SK-N-SH (cell line): Measurements from ENCODE around the gene RHBDD3. TPM values are rescaled to one million over a fixed set of nuclear protein-coding genes. Genes with fewer than 3 reads are reported as not detected.

Experiments used
- CTCF ChIA-PET: fragments of 300-600, 350-600 bp; formaldehyde crosslinking; extraction: SDS; loops from one replicate; lab custom pipeline; 2021; lab: Yijun Ruan, JAX
- POLR2A ChIA-PET: fragments of 350-600 bp; sonication (Branson Sonifier 250); formaldehyde crosslinking; extraction: SDS; loops from one replicate; lab custom pipeline; 2020; ENCODE audit warnings: antibody characterized with exemption, inconsistent platforms; lab: Yijun Ruan, JAX
- DNase-seq: peaks from one replicate; pipeline ENCODE4 v3.0.0; 2012
- H2AFZ ChIP-seq: fragments of 200-600 bp; sonication (generic); 2 replicates; pipeline ENCODE4 v1.8.1; 2016; ENCODE audit warnings: antibody characterized with exemption, mild to moderate bottlenecking, low read depth
- H3F3A ChIP-seq: fragments of 200-600 bp; sonication (generic); replicated peaks from 2 replicates; pipeline ENCODE3; 2016; ENCODE audit warnings: antibody characterized with exemption, mild to moderate bottlenecking; ENCODE audit not compliant: insufficient read depth
- H3K27ac ChIP-seq, 2 experiments: fragments of 200-500 bp in 1 of 2; fragments of 200-600 bp in 1 of 2; sonication (Bioruptor generic) in 1 of 2; sonication (generic), shearing (Covaris generic) in 1 of 2; 2 replicates each; pipeline versions ENCODE4 v1.5.1 to v1.6.1; 2014 to 2016; ENCODE audit warnings: low read depth in 2 of 2, inconsistent platforms in 1 of 2, low read length in 1 of 2, mild to moderate bottlenecking in 1 of 2, mixed read lengths in 1 of 2
- H3K27me3 ChIP-seq: fragments of 200-600 bp; sonication (generic), shearing (Covaris generic); 2 replicates; pipeline ENCODE4 v1.6.1; 2016; ENCODE audit warnings: mixed run types; ENCODE audit not compliant: insufficient read depth
- H3K36me3 ChIP-seq, 2 experiments: fragments of 200-500 bp in 1 of 2; fragments of 200-600 bp in 1 of 2; sonication (Bioruptor generic) in 1 of 2; sonication (generic) in 1 of 2; replicated peaks in 1 of 2; 2 replicates each; pipeline versions ENCODE3 to v1.5.1; 2014 to 2016; ENCODE audit warnings: low read length in 1 of 2, mild to moderate bottlenecking in 1 of 2; ENCODE audit not compliant: insufficient read depth in 2 of 2, control insufficient read depth in 1 of 2
- H3K4me1 ChIP-seq, 2 experiments: fragments of 200-500 bp in 1 of 2; fragments of 200-600 bp in 1 of 2; sonication (Bioruptor generic) in 1 of 2; sonication (generic), shearing (Covaris generic) in 1 of 2; 2 replicates each; pipeline versions ENCODE4 v1.5.1 to v1.6.1; 2014 to 2016; ENCODE audit warnings: low read depth in 1 of 2, low read length in 1 of 2, mixed run types in 1 of 2; ENCODE audit not compliant: insufficient read depth in 2 of 2, control insufficient read depth in 1 of 2
- H3K4me2 ChIP-seq: fragments of 200-600 bp; sonication (generic), shearing (Covaris generic); 2 replicates; pipeline ENCODE4 v1.6.1; 2017; ENCODE audit warnings: mixed run types
- H3K4me3 ChIP-seq, 2 experiments: fragments of 200-500 bp in 1 of 2; fragments of 200-600 bp in 1 of 2; sonication (Bioruptor generic) in 1 of 2; sonication (generic), shearing (Covaris generic) in 1 of 2; 2 replicates each; pipeline versions ENCODE4 v1.5.1 to v1.8.1; 2014 to 2016; ENCODE audit warnings: low read depth in 2 of 2, inconsistent platforms in 1 of 2, low read length in 1 of 2, mild to moderate bottlenecking in 1 of 2, mixed read lengths in 1 of 2, moderate library complexity in 1 of 2
- H3K79me2 ChIP-seq: fragments of 200-600 bp; sonication (generic); 2 replicates; pipeline ENCODE4 v1.8.1; 2017; ENCODE audit warnings: mild to moderate bottlenecking; ENCODE audit not compliant: insufficient read depth
- H3K9ac ChIP-seq: fragments of 200-600 bp; sonication (generic); 2 replicates; pipeline ENCODE4 v1.6.1; 2017; ENCODE audit warnings: mixed run types
- H3K9me2 ChIP-seq: fragments of 200-600 bp; sonication (generic); 2 replicates; pipeline ENCODE4 v1.6.1; 2017; ENCODE audit warnings: mixed run types
- H3K9me3 ChIP-seq: fragments of 200-600 bp; sonication (generic); 2 replicates; pipeline ENCODE4 v1.6.1; 2017; ENCODE audit warnings: mixed run types, mild to moderate bottlenecking, moderate library complexity
- H4K20me1 ChIP-seq: fragments of 200-600 bp; sonication (generic); 2 replicates; pipeline ENCODE4 v1.6.1; 2017; ENCODE audit warnings: mild to moderate bottlenecking, mixed run types; ENCODE audit not compliant: insufficient read depth
- FOSL2 ChIP-seq: IDR thresholded peaks from 2 replicates; pipeline ENCODE4 v1.4.0; 2012; ENCODE audit warnings: low read depth, mild to moderate bottlenecking, moderate library complexity, borderline replicate concordance
- FOXM1 ChIP-seq: IDR thresholded peaks from 2 replicates; pipeline ENCODE4 v1.4.0; 2012; ENCODE audit warnings: low read depth, mild to moderate bottlenecking
- JUND ChIP-seq: IDR thresholded peaks from 2 replicates; pipeline ENCODE4 v1.4.0; 2012
- NRF1 ChIP-seq: IDR thresholded peaks from 2 replicates; pipeline ENCODE4 v1.6.1; 2012; ENCODE audit warnings: low read depth, mild to moderate bottlenecking, low read length
- PBX3 ChIP-seq: IDR thresholded peaks from 2 replicates; pipeline ENCODE4; 2012
- RCOR1 ChIP-seq: fragments of 150-350 bp; IDR thresholded peaks from 2 replicates; pipeline ENCODE4 v1.6.1; 2017; ENCODE audit warnings: antibody characterized with exemption, low read length
- RFX5 ChIP-seq: IDR thresholded peaks from 2 replicates; pipeline ENCODE4 v1.6.1; 2012; ENCODE audit warnings: mild to moderate bottlenecking, improper control_type of control experiment, low read length
- SIN3A ChIP-seq: IDR thresholded peaks from 2 replicates; pipeline ENCODE4 v1.6.1; 2012; ENCODE audit warnings: low read depth, mild to moderate bottlenecking, low read length, moderate library complexity, borderline replicate concordance
- TAF1 ChIP-seq: IDR thresholded peaks from 2 replicates; pipeline ENCODE4 v1.6.1; 2012; ENCODE audit warnings: low read depth, mild to moderate bottlenecking, low read length, moderate library complexity, borderline replicate concordance
- TCF12 ChIP-seq: IDR thresholded peaks from 2 replicates; pipeline ENCODE4 v1.4.0; 2012
- WGBS: methylation state at CpG from one replicate; pipeline ENCODE4 v1.1.6; 2017; ENCODE audit warnings: low lambda C conversion rate; 5-methylcytosine and 5-hydroxymethylcytosine counted together
- polyA plus RNA-seq, 3 experiments: library from polyadenylated mRNA; depleted of rRNA; stranded (reverse); fragments of >200 nt; gene quantifications; 2 replicates each; pipeline ENCODE4 v1.2.3, GENCODE V29; 2012
- TF ChIP-seq, protein P1 (sequence below): IDR thresholded peaks from 2 replicates; pipeline ENCODE4 v1.4.0; 2012; ENCODE audit warnings: low read depth

RHBDD3 gene
- polyA plus RNA-seq, 1 of the 3 experiments (the other 2 are of a cell fraction), result 19.0 TPM

DNA sequence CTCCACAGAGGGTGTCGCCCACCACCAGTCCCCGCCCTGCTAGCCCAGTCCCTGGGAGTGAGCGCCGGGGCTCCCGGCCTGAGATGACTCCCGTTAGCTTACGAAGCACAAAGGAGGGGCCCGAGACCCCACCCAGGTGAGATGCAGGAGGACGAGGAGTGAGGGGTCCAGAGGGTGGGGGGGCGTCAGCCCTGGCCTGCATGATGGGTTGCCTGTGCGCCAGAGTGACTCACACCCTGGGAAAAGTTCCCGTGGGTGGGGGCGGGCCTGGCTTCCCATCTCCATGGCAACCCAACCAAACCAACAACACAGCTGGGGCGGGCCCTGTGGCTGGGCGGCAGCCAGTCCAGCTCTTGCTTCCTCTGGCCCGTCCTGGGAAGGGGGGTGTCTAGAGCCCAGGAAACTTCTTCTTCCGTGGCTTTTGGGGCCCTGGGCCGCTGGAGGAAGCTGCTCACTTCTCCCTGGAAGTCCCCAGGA lies 43.1 kb upstream of the RHBDD3 start:
- no peaks in the 10 kb centered on the region for H3K9me2 ChIP-seq
- peaks cover 18% of the 10 kb centered on the region; the same call in 1 of the 2 replicates for H4K20me1 ChIP-seq
- peaks cover 14% of the 10 kb centered on the region for H3K27me3 ChIP-seq
- no peak overlapping the region for H2AFZ ChIP-seq
- H3K4me1 ChIP-seq, result peaks cover 18 to 37% of the 10 kb centered on the region in 2 experiments; a peak in 3 of 4 replicates
- H3K9ac ChIP-seq, result peak overlapping the region; percentile 56; the same call in 1 of the 2 replicates
- H3F3A ChIP-seq, result peaks cover 5% of the 10 kb centered on the region
- peaks cover 6 to 7% of the 10 kb centered on the region in 2 experiments for H3K36me3 ChIP-seq
- POLR2A ChIA-PET, result no interaction called here
- H3K27ac ChIP-seq, result peak overlapping the region in 1 of 2 experiments; percentile 88; a peak in 3 of 4 replicates
- WGBS, result 53% methylated on average over 6 of the region's 18 CpGs
- CTCF ChIA-PET, result interaction anchor here (1.0 to 4.5 kb wide), 4 partner anchors 10 to 952 kb away, joined by 3 to 35 read pairs (median 4); no protein-coding TSS in a partner anchor
- H3K4me2 ChIP-seq, result peak overlapping the region; percentile 71; the same call in 1 of the 2 replicates
- H3K4me3 ChIP-seq, result no peak overlapping the region
- TF ChIP-seq FOSL2 (peak; percentile 82; the same call in 1 of the 2 replicates), SIN3A (peak; percentile 87; the same call in 1 of the 2 replicates), NRF1 (no peak), JUND (peak; percentile 66; the same call in 1 of the 2 replicates), TCF12 (peak; percentile 43; the same call in 1 of the 2 replicates), FOXM1 (no peak), PBX3 (peak; percentile 37; the same call in 1 of the 2 replicates)
- TF ChIP-seq, protein P1, sequence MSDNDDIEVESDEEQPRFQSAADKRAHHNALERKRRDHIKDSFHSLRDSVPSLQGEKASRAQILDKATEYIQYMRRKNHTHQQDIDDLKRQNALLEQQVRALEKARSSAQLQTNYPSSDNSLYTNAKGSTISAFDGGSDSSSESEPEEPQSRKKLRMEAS, result peak; percentile 43; the same call in 1 of the 2 replicates
- H3K79me2 ChIP-seq, result peaks cover 30% of the 10 kb centered on the region
- DNase-seq, result peak; percentile 86
- no peaks in the 10 kb centered on the region for H3K9me3 ChIP-seq

DNA sequence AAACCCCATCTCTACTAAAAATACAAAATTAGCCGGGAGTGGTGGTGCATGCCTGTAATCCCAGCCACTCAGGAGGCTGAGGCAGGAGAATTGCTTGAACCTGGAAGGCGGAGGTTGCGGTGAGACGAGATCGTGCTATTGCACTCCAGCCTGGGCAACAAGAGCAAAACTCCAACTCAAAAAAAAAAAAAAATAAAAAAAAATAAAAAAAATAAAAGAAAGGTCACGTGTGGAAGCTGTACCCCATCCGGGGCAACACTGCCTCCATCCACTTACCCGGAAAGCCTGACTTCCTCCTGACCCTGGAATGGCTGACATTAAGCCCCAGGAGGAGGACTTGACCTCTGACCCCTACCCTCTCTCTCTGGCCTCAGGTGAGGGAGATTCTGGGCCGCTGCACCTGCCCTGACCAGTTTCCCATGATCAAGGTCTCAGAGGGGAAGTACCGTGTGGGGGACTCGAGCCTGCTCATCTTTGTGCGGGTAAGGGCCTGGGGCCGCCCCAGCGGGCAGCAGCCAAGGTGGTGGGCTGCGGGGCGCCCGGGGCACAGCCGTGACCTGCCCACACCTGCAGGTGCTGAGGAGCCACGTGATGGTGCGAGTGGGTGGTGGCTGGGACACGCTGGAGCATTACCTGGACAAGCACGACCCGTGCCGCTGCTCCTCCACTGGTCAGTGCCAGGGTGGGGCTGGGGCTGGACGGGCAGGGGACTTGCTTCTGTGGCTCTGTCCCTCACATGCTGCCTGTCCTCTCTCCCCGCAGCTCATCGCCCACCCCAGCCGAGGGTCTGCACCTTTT lies 42.5 kb upstream of the RHBDD3 start:
- peaks cover 6 to 7% of the 10 kb centered on the region in 2 experiments for H3K36me3 ChIP-seq
- POLR2A ChIA-PET, result no interaction called here
- H3K27ac ChIP-seq, result peak overlapping the region in 1 of 2 experiments; percentile 88; a peak in 2 of 4 replicates
- peaks cover 18 to 39% of the 10 kb centered on the region in 2 experiments; a peak in 3 of 4 replicates for H3K4me1 ChIP-seq
- WGBS, result 85% methylated on average over 14 of the region's 28 CpGs
- H2AFZ ChIP-seq, result no peak overlapping the region
- H3K9me3 ChIP-seq, result no peaks in the 10 kb centered on the region
- H4K20me1 ChIP-seq, result peaks cover 18% of the 10 kb centered on the region; the same call in 1 of the 2 replicates
- no peak for TF ChIP-seq FOSL2
- no peak for TF ChIP-seq TAF1
- TF ChIP-seq RFX5, result no peak
- no peak for TF ChIP-seq RCOR1
- TF ChIP-seq, all 33 proteins: peak for 0
- CTCF ChIA-PET, result interaction anchor here (1.0 to 4.5 kb wide), 4 partner anchors 10 to 953 kb away, joined by 3 to 35 read pairs (median 4); no protein-coding TSS in a partner anchor
- Histone ChIP-seq H3K27me3 (peaks cover 14% of the 10 kb centered on the region), H3K9ac (peak overlapping the region; percentile 39; the same call in 1 of the 2 replicates), H3K9me2 (no peaks in the 10 kb centered on the region), H3K79me2 (peaks cover 30% of the 10 kb centered on the region), H3K4me2 (peak overlapping the region; percentile 71; the same call in 1 of the 2 replicates), H3K4me3 (no peak overlapping the region), H3F3A (peaks cover 5% of the 10 kb centered on the region)
- no peak for DNase-seq
